T1000 (cell line): ENCODE results near the gene TP53I3.
"Not testable (repeated sequence)": the region's sequence is repeated elsewhere in the genome, so short reads cannot be mapped to it uniquely, and the experiment has no call there.

ENCODE experiments used
- DNase-seq: peaks from one replicate; lab custom pipeline; 2025; ENCODE audit warnings: mixed read lengths; lab: John Stamatoyannopoulos, UW

TP53I3 gene

DNA sequence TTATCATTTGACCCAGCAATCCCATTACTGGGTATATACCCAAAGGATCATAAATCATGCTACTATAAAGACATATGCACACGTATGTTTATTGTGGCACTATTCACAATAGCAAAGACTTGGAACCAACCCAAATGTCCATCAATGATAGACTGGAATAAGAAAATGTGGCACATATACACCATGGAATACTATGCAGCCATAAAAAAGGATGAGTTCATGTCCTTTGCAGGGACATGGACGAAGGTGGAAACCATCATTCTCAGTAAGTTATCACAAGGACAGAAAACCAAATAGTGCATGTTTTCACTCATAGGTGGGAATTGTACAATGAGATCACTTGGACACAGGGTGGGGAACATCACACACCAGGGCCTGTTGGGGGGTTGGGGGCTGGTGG is 16.1 kb upstream of the TP53I3 start:
- not testable (repeated sequence) for DNase-seq

GRCh38 chr2:24095171-24095677 is 10.6 kb upstream of the TP53I3 start:
- not testable (repeated sequence) for DNase-seq

DNA sequence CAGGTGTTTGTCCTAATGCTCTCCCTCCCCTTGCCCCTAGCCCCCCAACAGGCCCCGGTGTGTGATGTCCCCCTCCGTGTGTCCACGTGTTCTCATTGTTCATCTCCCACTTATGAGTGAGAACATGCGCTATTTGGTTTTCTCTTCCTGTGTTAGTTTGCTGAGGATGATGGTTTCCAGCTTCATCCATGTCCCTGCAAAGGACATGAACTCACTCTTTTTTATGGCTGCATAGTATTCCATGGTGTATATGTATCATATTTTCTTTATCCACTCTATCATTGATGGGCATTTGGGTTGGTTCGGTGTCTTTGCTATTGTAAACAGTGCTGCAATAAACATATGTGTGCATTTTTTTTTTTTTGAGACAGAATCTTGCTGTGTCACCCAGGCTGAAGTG is 8.6 kb upstream of the TP53I3 start:
- DNase-seq = not testable (repeated sequence)

DNA sequence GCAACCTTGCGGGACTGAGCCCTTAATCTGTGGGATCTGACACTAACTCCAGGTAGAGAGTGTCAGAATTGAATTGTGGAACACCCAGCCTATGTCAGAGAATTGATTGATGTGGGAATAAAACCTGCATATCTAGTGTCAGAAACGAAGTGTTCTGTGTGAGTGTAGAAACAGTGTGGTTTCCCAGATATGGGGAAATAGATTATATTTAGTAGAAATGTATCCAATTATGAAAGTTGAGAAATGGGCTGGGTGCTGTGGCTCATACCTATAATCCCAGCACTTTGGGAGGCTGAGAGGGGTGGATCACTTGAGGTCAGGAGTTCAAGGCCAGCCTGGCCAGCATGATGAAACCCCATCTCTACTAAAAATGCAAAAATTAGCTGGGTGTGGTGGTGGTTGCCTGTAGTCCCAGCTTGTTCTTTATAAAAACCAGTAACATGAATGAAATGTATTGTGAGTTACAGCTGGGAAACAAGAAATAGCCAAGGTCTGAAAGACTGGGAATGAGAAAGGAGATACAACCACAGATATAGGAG is 4.3 kb upstream of the TP53I3 start:
- no peak for DNase-seq

DNA sequence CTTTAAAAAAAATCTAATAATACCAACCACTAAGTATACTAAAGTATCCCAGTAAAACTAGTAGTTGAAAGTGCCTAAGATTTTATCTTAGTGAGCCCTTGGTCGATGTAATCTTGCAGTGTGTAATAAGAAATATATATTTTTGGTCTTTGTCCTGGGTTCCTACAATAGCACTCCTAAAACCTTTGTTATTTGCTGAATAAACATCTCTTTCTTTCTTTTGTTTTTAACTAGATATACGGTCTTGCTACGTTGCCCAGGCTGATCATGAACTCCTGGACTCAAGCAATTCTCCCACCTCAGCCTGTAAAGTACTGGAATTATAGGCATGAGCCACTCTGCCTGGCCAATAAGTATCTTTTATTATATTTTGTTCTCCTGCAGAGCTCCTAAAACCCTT is 2.4 kb upstream of the TP53I3 start:
- no peak for DNase-seq

- DNase-seq = no peak
These were observed 1.6 kb upstream of the TP53I3 start for GRCh38 chr2:24086241-24086640.

- DNase-seq = no peak
These were observed 511 bp upstream of the TP53I3 start for GRCh38 chr2:24085200-24085489.

- no peak for DNase-seq
These were observed 858 bp downstream of the TP53I3 start for GRCh38 chr2:24083567-24084385.

DNA sequence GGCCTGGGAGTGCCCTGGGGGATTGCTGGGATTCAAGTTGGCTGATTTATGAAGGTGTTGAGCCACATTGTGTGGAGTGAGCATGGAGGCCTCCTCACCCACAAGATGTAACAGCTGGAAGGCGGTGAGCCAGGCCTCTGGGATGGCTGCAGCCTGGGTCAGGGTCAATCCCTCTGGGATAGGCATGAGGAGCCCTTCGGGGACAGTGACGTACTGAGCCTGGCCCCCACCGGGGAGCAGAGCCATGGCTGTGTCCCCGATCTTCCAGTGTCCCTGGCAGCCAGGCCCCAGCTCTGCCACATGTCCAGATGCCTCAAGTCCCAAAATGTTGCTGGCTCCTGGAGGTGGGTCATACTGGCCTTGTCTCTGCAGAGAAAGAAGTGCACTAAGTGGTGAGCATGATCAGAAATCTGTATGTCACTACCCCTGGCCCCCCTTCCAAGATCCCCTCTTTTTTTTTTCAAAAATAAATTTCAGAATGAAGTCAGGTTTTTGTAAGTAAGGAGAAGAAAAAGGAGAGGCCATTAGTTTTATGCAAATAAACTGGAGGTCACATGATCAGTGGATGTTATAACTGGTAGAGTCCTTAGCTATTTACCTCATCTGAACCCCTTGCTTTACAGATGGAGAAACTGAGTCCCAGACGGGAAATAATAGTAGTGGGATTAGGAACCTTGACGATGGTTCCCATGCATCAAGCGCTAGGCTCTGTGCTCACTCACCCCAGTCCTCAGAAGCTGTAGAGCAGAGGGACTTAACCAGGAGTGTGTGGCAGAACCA is 1.7 kb downstream of the TP53I3 start:
- no peak for DNase-seq

- no peak for DNase-seq
These were observed 3.9 kb downstream of the TP53I3 start for GRCh38 chr2:24080701-24081100.

GRCh38 chr2:24077879-24078278 is 6.8 kb downstream of the TP53I3 start:
- DNase-seq = no peak

DNA sequence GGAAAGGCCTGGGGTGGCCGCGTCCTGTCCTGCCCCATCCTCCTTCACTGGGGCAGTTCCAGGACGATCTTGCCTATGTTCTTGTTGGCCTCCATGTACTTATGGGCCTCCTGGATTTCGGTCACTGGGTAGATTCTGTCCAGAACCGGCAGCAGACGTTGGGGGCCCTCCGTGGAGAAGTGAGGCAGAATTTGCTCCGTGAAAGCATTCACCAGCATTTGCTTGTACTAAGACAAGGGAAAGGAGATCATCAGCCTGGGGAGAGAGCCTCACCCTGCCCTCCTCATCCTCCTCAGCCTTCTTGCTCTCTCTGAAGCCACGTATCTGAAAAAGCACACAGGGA is 7.1 kb downstream of the TP53I3 start:
- DNase-seq = no peak

DNA sequence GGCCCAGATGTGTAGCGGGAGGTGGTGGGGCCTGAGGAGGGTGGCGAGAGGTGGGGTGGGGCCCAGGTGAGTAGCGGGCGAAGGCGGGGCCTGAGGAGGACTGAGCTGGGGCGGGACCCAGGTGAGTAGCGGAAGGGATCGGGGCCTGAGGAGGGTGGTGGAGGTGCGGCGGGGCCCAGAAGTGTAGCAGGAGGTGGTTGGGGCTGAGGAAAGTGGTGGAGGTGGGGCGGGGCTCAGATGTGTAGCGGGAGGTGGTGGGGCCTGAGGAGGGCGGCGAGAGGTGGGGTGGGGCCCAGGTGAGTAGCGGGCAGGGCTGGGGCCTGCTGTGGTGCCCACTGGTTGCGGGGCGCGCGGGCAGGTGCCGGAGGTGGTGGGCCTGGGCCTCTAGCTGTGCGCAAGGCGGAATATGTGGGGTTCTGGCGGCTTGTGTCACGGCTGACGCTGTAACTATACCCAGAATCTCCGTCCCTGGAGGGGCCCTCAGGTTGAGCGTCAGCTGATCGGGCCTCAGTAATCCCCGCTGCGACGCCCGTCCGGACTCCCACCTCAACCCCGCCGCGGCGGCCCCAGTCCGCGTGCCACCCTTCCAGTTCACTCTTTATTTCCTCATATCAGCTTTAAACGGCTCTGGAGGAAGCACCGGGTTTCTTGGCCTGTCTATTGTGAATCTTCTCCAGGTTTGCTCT is 7.6 kb downstream of the TP53I3 start:
- DNase-seq = no peak

DNA sequence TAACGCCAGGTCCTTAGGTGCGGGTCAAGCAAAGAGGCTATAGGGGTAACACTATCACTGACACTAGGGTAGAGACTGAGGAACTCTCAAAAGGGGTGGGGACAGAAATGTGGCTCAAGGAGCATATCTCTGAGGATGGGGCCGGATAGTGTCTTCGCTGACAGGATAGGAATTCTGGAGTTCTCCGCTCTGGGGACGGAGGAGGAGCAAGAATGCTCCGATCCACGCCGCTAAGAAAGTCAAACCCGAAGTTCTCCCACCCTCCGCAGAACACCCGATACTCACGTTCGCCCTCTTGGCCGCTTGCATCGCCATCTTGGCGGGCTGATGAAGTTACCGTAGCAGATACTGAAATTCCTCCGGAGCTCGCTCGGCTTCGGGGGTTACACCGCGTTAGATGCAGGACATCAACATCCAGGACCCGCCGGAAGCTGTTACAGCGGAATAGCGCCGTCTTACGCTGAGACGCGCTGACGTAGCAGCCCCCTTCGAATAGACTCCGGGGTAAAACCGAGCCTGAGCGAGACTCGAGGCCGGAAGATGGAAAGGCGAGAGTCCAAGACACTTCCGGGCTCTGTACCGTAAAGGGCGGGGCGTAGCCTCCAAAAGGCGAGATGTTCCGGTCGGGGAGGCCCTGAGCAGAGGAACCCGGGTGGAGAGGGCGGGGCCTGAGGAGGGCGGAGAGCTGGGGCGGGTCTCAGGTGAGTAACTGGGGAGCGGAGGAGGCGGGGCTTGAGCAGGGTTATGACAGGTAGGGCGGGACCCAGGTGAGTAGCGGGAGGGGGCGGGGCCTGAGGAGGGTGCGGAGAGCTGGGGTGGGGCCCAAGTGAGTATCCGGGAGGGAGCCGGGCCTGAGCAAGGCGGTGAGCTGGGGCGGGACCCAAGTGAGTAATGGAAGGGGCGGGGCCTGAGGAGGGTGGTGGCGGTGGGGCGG is 8.5 kb downstream of the TP53I3 start, which contains the start of gene SF3B6:
Gene SF3B6 (minus strand): TSS at position 412 of the 934 bp plus-strand sequence. CDS start 97 bp downstream, at position 315.
- peak; percentile 94 for DNase-seq

GRCh38 chr2:24075259-24075658 is 9.4 kb downstream of the TP53I3 start:
- no peak for DNase-seq

- no peak for DNase-seq
These were observed 10.8 kb downstream of the TP53I3 start for GRCh38 chr2:24073816-24074215.

DNA sequence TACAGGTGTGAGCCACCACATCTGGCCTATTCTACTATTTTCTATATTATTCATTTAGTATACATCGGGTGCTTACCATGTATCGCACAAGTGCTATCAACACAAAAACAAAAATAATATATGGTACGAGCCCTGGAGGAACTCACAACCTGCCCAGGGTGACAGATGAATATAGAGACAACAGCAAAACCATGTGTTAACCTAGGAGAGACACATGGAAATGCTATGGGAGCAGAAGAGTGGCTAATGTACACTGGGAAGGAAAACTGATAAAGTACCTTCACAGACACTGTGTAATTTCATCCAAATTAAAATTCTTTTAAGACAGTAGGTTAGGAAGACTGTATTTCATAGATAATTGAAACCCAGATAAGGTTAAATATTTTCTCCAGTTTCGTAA is 12.4 kb downstream of the TP53I3 start:
- no peak for DNase-seq

GRCh38 chr2:24065341-24065740 is 19.3 kb downstream of the TP53I3 start:
- no peak for DNase-seq

GRCh38 chr2:24058564-24059271 is 25.9 kb downstream of the TP53I3 start:
- DNase-seq = no peak

GRCh38 chr2:24055750-24056149 is 28.9 kb downstream of the TP53I3 start:
- DNase-seq = no peak
